ENCODE results near the gene ZNF48.

The ZNF48 gene

GRCh38 chr16:30444231-30445148, 49.3 kb downstream of the ZNF48 start:
- DNase-seq, result no peak

GRCh38 chr16:30445149-30445407, 49.9 kb downstream of the ZNF48 start:
- DNase-seq, result no peak

DNA sequence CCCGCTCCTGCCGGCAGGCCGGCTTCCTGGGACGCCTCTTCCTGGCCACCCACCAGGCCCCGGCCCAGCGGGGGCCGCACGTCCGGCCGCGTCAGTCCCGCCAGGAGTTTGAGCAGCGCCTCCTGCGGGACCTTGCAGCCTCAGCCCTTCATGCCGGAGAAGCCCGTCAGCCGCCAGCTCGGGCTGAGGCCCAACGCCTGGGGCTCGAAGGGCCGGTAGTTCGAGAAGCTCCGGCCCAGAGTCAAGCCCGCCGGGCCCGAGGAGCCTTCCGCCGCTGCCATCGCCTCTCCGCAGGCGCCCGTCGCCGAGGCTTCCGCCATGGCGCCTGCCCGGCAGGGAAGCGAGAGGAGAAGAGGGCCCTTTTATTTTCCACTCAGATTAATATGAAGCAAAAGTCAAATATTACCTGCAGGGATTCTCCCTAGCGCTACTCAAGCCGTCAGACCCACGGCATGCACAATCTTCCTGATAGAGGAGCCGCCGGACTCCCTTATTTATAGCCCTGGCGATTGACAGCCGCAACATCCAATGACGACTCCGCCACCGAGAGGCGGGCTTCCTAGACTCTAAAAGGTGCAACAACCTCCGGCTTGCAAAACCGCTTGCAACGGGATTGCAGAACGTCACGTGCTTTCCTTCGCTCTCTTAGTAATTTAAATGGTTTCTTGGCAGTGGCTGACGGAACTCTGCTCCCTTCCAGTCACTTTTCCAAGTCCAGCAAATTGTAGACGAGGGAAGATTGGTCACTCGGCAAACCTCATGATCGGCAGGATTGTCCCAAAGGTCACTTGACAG, 50.4 kb downstream of the ZNF48 start, which contains the start of gene SEPHS2:
TSS of gene SEPHS2 (minus strand) at position 467 of the 795 bp plus-strand sequence. CDS start at position 320, 147 bp downstream.
- DNase-seq, result peak; percentile 91

GRCh38 chr16:30446203-30446595, 51.0 kb downstream of the ZNF48 start:
- no peak for DNase-seq

DNA sequence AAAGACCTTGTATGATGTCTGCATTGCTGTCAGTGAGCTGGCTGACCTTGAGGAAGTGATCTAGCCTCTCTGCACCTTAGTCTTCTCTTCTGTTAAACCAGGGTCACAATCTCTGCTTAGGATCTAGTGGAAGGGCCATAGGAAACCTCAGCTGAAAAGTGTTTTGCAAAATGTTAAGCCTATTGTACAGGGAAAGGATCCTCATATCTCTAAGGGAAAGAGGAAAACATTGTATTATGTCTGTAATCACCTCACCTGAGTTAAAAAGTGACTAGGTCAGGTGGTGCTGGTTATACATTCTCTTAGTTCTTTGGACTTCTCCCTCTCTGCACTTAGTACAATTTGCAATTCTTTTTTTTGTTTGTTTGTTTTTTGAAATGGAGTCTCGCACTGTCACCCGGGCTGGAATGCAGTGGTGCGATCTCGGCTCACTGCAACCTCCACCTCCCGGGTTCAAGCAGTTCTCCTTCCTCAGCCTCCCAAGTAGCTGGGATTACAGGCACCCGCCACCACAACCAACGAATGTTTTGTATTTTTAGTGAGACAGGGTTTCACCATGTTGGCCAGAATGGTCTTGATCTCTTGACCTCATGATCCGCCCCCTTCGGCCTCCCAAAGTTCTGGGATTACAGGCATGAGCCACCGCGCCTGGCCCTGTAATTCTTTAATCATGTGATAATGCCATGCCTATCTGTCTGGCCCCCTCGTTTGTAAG, 52.4 kb downstream of the ZNF48 start:
- DNase-seq, result no peak

DNA sequence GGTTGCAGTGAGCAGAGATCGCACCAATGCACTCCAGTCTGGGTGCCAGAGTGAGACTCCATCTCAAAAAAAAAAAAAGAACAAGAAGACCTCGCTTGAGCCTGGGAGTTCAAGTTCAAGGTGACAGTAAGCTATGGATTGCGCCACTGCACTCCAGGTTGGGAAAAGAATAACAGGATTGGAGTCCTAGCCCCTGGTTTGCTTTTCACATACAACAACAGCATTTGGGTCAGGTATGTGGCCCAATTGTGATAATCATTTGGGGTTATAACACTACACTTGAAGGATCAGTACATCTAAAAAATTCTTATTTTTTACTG, 53.9 kb downstream of the ZNF48 start:
- no peak for DNase-seq
